ENCODE results near the gene ZMYND10.

ZMYND10 gene

DNA sequence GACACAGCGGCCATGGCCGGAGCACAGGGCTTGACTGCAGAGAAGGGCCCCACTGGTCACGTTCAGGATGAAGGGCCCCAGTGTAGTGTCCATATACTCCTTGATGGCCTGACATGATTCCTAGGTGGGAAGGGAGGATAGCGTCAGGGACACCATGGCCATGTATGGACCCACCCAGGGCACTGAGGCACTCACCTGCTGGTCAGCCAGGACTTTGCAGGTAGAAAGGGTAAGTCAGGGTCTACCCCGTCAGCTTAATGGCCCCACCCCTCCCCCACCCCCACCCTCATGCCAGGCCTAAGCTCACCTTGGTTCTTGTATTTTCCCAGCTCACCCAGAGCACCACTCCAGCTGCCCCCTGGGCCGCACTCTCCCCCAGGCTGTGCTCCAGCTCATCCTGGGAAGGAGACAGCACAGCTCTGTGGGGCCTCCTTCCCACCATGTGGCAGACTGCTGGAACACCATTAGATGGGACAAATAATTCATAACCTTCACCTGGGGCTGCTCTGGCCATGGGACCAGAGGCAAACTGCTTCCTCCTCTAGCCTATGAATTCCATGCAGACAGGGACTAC is 44.8 kb downstream of the ZMYND10 start:
- DNase-seq: no peak

DNA sequence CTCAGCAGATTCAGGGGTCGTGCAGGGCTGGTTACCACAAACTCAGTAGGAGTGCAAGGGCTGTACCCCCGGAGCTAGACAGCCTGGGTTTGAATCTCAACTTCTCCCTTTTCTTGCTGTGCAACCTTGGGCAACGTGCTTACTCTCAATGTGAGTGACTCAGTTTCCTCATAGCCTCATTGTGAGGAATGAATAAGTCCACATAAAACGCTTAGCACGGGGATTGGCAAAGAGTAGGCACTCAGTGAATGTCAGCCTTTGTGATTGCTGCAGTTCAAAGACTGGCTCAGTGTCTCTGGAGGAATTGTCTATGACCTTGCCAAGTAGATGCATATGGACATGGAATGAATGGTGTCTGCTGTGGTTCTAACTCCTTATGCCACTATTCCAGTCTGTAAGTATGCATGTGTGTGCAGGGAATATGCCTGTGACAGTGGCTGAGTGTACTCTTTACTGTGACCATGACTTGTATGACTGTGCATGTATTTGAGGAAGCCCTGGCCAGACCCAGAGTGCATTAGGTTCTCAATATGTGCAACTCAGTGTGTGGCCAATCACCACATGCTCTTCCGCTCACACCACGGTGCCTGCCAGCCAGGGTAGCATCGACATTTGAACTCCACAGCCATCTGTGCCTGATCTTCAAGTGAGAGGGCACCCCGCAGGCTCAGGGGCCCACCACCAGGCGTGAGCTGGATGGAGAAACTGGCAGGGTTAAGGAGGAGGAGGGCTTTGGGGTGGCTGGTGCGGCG is 45.4 kb downstream of the ZMYND10 start:
- no peak for DNase-seq

- no peak for DNase-seq
These were observed 45.9 kb downstream of the ZMYND10 start for GRCh38 chr3:50299638-50299928.

GRCh38 chr3:50298836-50299637 is 46.5 kb downstream of the ZMYND10 start, which contains the start of the genes HYAL3 and NAA80:
TSS of gene HYAL3 (minus strand) at chr3:50299405. CDS start at chr3:50295602, 3,803 bp downstream.
TSS of gene NAA80 (minus strand) at chr3:50299405. CDS start at chr3:50297463, 1,942 bp downstream.
- peak; percentile 98 for DNase-seq

DNA sequence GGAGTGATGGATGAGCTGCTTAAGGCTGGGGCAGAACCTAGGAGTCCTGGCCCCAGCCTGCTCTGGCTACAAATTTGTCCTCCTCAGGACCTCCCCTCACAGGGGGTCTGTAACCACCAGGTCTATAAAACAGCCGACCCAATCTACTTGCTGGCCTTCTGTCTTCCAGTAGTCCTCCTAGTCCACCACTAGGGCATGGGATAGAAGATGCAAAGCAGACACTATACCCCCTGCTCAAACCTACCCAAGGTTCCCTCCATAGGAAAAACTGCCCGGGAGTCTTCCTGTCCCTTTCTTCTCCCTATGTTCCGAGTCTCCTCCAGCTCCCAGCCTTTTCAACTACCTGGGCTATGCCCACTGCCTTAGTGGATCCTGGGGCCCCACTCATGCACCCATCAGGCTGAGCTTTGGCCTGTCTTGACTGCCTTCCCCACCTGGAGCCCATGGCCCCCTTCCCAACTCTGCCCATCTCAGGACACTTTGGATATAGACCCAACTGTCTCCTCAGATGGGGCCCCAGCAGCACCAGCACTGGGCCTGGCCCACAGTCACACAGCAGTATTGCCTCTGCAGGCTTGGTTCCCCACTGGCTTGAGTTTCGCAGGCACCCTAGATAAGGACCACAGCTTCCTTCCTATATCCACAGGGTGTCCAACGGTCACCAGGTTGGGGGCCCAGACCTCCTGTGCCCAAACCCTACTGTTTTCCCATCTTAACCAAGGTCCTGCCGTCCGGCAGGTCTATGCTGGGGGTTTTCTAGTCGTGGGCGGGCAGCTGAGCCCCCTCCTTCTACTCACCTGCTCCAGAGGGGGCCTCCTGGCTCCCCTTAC is 47.4 kb downstream of the ZMYND10 start:
- DNase-seq: no peak

DNA sequence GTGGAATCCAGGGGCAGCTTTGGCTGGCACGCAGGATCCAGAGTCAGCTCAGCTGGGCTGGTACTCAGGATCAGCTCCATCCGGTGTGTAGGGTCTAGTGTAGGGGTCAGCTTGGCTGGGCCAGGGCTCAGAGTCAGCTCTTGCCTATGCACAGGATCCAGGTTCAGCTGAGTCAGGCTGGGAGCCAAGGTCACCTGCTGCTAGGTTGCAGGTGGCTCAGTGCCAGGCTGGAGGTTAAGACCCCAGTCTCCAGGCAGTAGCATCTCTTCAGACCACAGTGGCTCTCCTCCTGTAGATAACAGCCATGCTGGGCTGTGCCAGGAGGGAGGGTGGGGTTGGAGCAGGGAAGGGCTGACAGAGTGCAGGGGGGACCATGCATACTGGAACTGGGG is 48.2 kb downstream of the ZMYND10 start:
- DNase-seq: no peak

- DNase-seq: no peak
These were observed 48.7 kb downstream of the ZMYND10 start for GRCh38 chr3:50296721-50297383.

GRCh38 chr3:50295553-50296431 is 49.7 kb downstream of the ZMYND10 start:
- no peak for DNase-seq

GRCh38 chr3:50294492-50295403 is 50.8 kb downstream of the ZMYND10 start:
- DNase-seq: no peak

GRCh38 chr3:50294089-50294488 is 51.4 kb downstream of the ZMYND10 start:
- no peak for DNase-seq

- no peak for DNase-seq
These were observed 52.3 kb downstream of the ZMYND10 start for GRCh38 chr3:50293079-50293801.

GRCh38 chr3:50292159-50293078 is 53.1 kb downstream of the ZMYND10 start, which contains the start of gene IFRD2:
TSS of gene IFRD2 (minus strand) at chr3:50292429. CDS start at chr3:50292274, 155 bp downstream.
- peak; percentile 89 for DNase-seq
